ENCODE data around the gene LY6G6D. TPM values are rescaled to one million over a fixed set of nuclear protein-coding genes. Genes with fewer than 3 reads are reported as not detected.
A peak's percentile ranks its signal among the peaks of the same experiment; 100 is the strongest.

The LY6G6D gene
- total and polyA plus RNA-seq, 2 of the 13 experiments (the other 11 are each of a cell fraction or from before 2014, with no cell fraction given): not detected

GRCh38 chr6:31702819-31703716, 12.1 kb upstream of the LY6G6D start, which contains the start of gene ABHD16A (continued):
- peak; percentile 85 for TF ChIP-seq ELF3 (CRISPR knock-in tag; IDR thresholded peaks at IDR 0.05)
- TF ChIP-seq ZNF296 (CRISPR knock-in tag; conservative IDR thresholded peaks at IDR 0.05): no peak; the same call in 1 of the 2 replicates
- TF ChIP-seq ZNF761 (CRISPR knock-in tag; conservative IDR thresholded peaks at IDR 0.05): no peak
- TF ChIP-seq ZNF251 (CRISPR knock-in tag; IDR thresholded peaks at IDR 0.05): no peak
- no peak for TF ChIP-seq THAP7 (CRISPR knock-in tag; IDR thresholded peaks at IDR 0.05)
- TF ChIP-seq ZNF772 (CRISPR knock-in tag; IDR thresholded peaks at IDR 0.05): peak; percentile 51; the same call in 1 of the 2 replicates
- peak; percentile 69 for TF ChIP-seq HNF4A (CRISPR knock-in tag; IDR thresholded peaks at IDR 0.05)
- TF ChIP-seq DBP (CRISPR knock-in tag; IDR thresholded peaks at IDR 0.05; ENCODE audit: not compliant biosample characterization): peak; percentile 41
- TF ChIP-seq CHD2 (IDR thresholded peaks at IDR 0.05; ENCODE audit: low read depth, low read length): no peak
- TF ChIP-seq CENPBD1 (CRISPR knock-in tag; IDR thresholded peaks at IDR 0.05; ENCODE audit: borderline replicate concordance, low read depth): no peak
- TF ChIP-seq SNAI1 (CRISPR knock-in tag; IDR thresholded peaks at IDR 0.05; ENCODE audit: borderline replicate concordance): peak; percentile 54; the same call in 1 of the 2 replicates
- TF ChIP-seq REST (IDR thresholded peaks at IDR 0.05; ENCODE audit: borderline replicate concordance in 1 of 2, low read depth in 1 of 2, low read length in 2 of 2): peak in 1 of 2 experiments; percentile 71; a peak in 1 of 4 replicates
- TF ChIP-seq ZBTB33 (CRISPR knock-in tag; IDR thresholded peaks at IDR 0.05): peak; percentile 52
- TF ChIP-seq ZNF704 (CRISPR knock-in tag; IDR thresholded peaks at IDR 0.05; ENCODE audit: borderline replicate concordance): no peak
- TF ChIP-seq CHD4 (IDR thresholded peaks at IDR 0.05; ENCODE audit: borderline replicate concordance, low read length): no peak
- no peak for TF ChIP-seq ATF5 (CRISPR knock-in tag; IDR thresholded peaks at IDR 0.05; ENCODE audit: low read depth)

All from HepG2 (cell line).